Measurements from ENCODE around the gene DYNLT4. TPM values are rescaled to one million over a fixed set of nuclear protein-coding genes. Genes with fewer than 3 reads are reported as not detected.

DYNLT4 gene
- total and polyA plus RNA-seq, 2 of the 8 experiments (the other 6 are each of a cell fraction or from before 2014, with no cell fraction given): 0.29 TPM; not detected in 1

GRCh38 chr1:44808063-44808937 is 1.1 kb upstream of the DYNLT4 start, which contains the start of gene BTBD19:
BTBD19 (plus strand) TSS chr1:44808523; CDS start chr1:44808821, 298 bp downstream.
- Histone ChIP-seq H3K56ac (replicated peaks; ENCODE audit: insufficient read length, low read depth, low read length) (no peak within 1 kb of the TSS), H2BK120ac (replicated peaks; ENCODE audit: low read depth, low read length) (peak within 1 kb of the TSS; percentile 71), H3K23ac (ENCODE audit: insufficient read length) (no peak within 1 kb of the TSS), H3K4me1 (replicated peaks in 1 of 4; ENCODE audit: control insufficient read depth in 3 of 4, insufficient read depth in 4 of 4, low read length in 3 of 4) (peaks cover 10 to 42% (median 33%) of the 10 kb centered on the region in 4 experiments), H4K5ac (ENCODE audit: insufficient read length, low read depth, low read length) (peak within 1 kb of the TSS; percentile 69), H3K14ac (ENCODE audit: insufficient read length) (no peak within 1 kb of the TSS), H3K4me3 (ENCODE audit: extremely low read depth in 1 of 4, insufficient read depth in 2 of 4, low read depth in 3 of 4, low read length in 4 of 4) (peak within 1 kb of the TSS in 2 of 4 experiments; percentile 5 to 37; a peak in 3 of 8 replicates), H3K4me2 (ENCODE audit: insufficient read depth in 1 of 2, low read depth in 2 of 2, low read length in 2 of 2) (peak within 1 kb of the TSS; percentile 56 to 58), H2BK15ac (ENCODE audit: low read length) (peak within 1 kb of the TSS; percentile 92), H3K36me3 (ENCODE audit: control insufficient read depth in 2 of 4, insufficient read depth in 4 of 4, low read length in 3 of 4) (peaks cover 0 to 12% (median 3%) of the 10 kb centered on the region in 4 experiments; a peak in 4 of 8 replicates), H2AK5ac (ENCODE audit: low read depth, low read length) (peak within 1 kb of the TSS; percentile 96), H4K20me1 (replicated peaks in 1 of 2; ENCODE audit: control insufficient read depth in 1 of 2, insufficient read depth in 2 of 2, low read length in 2 of 2) (no peaks in the 10 kb centered on the region), H3K79me1 (ENCODE audit: low read depth, low read length) (no peaks in the 10 kb centered on the region), H3K18ac (ENCODE audit: extremely low read depth, low read length) (peak within 1 kb of the TSS; percentile 88), H2AFZ (ENCODE audit: low read length) (no peak within 1 kb of the TSS), H3K4ac (replicated peaks; ENCODE audit: insufficient read length, low read depth, low read length) (peak within 1 kb of the TSS; percentile 94), H2BK5ac (ENCODE audit: low read depth, low read length) (peak within 1 kb of the TSS; percentile 98), H3K79me2 (ENCODE audit: control insufficient read depth in 1 of 2, insufficient read depth in 2 of 2, low read length in 2 of 2) (no peaks in the 10 kb centered on the region), H4K8ac (ENCODE audit: extremely low read depth, insufficient read depth, low read length) (peak within 1 kb of the TSS; percentile 84; the same call in 1 of the 2 replicates), H2BK20ac (ENCODE audit: low read length) (peak within 1 kb of the TSS; percentile 99), H3K27ac (ENCODE audit: low read depth, low read length) (peak within 1 kb of the TSS; percentile 96), H4K91ac (replicated peaks; ENCODE audit: insufficient read length, low read length) (peak within 1 kb of the TSS; percentile 94), H2BK12ac (ENCODE audit: low read depth, low read length) (peak within 1 kb of the TSS; percentile 100), H3K9ac (replicated peaks in 1 of 4; ENCODE audit: extremely low read depth in 1 of 4, low read depth in 3 of 4, low read length in 3 of 4) (peak within 1 kb of the TSS in 3 of 4 experiments; percentile 42 to 80 (median 74); a peak in 4 of 7 replicates), H3K23me2 (ENCODE audit: low read depth, low read length) (peaks cover 3% of the 10 kb centered on the region; the same call in 1 of the 2 replicates), H3K27me3 (replicated peaks in 1 of 4; ENCODE audit: control insufficient read depth in 3 of 4, extremely low read depth in 1 of 4, insufficient read depth in 3 of 4, low read length in 3 of 4) (peaks cover 0 to 8% (median 1%) of the 10 kb centered on the region in 4 experiments; a peak in 4 of 7 replicates), H3K9me3 (ENCODE audit: insufficient read depth in 2 of 2, low read depth in 1 of 2, low read length in 1 of 2) (no peaks in the 10 kb centered on the region)
- DNase-seq (ENCODE audit: low read depth in 1 of 2, low spot score in 2 of 2): peak in 1 of 2 experiments; percentile 84
- FAIRE-seq: no peak
- 52% methylated on average over 23 of the region's 23 CpGs; no CpG with 5 or more reads in 1 of the 2 experiments for WGBS, 2 experiments (ENCODE audit: extremely low coverage in 1 of 2, insufficient coverage in 1 of 2, insufficient read length in 1 of 2, insufficient replicate concordance in 2 of 2, low coverage in 1 of 2, low lambda C conversion rate in 2 of 2, missing lambda C conversion rate in 1 of 2)
- ChIA-PET CTCF (ENCODE audit: partially characterized antibody) (interaction anchor here (0.5 to 5.4 kb wide), 18 partner anchors 9 to 85 kb away, joined by 3 to 37 read pairs (median 8); partner anchors contain the start of genes BEST4, PLK3 and RNU5D-1), POLR2A (ENCODE audit: partially characterized antibody) (interaction anchor here (0.6 to 19.2 kb wide), 21 partner anchors 8 to 713 kb away, joined by 3 to 547 read pairs (median 7); partner anchors contain the start of genes BEST4, PLK3, PTCH2 and RPS8)
- TF ChIP-seq ATF2 (IDR thresholded peaks at IDR 0.05; ENCODE audit: low read length): 0 out of 2 replicates have a peak, but pooled peaks have one; percentile 3
- TF ChIP-seq EP300 (IDR thresholded peaks at IDR 0.05; ENCODE audit: borderline replicate concordance in 1 of 2, low read depth in 2 of 2, low read length in 2 of 2): no peak
- no peak for TF ChIP-seq CHD2 (IDR thresholded peaks at IDR 0.05; ENCODE audit: low read length)
- TF ChIP-seq BCL11A (IDR thresholded peaks at IDR 0.05; ENCODE audit: low read depth in 2 of 2, low read length in 2 of 2): no peak
- TF ChIP-seq SAP30 (IDR thresholded peaks at IDR 0.05; ENCODE audit: insufficient read depth, insufficient replicate concordance, low read length): no peak
- TF ChIP-seq EGR1 (IDR thresholded peaks at IDR 0.05; ENCODE audit: borderline replicate concordance, low read depth, low read length): no peak
- no peak for TF ChIP-seq CEBPB (IDR thresholded peaks at IDR 0.05; ENCODE audit: low read depth, low read length)
- 0 out of 2 replicates have a peak, but pooled peaks have one; percentile 6 for TF ChIP-seq TAF1 (IDR thresholded peaks at IDR 0.05; ENCODE audit: low read depth, low read length)
